GM21786 (cell line): ENCODE results near the gene STYXL1.
"Not testable (repeated sequence)": the region's sequence is repeated elsewhere in the genome, so short reads cannot be mapped to it uniquely, and the experiment has no call there.

Experiments
- ATAC-seq: cut with Tn5 transposase; IDR thresholded peaks from one replicate; pipeline ENCODE4 v1.9.1; 2021; ENCODE audit not compliant: unreplicated experiment

The STYXL1 gene

DNA sequence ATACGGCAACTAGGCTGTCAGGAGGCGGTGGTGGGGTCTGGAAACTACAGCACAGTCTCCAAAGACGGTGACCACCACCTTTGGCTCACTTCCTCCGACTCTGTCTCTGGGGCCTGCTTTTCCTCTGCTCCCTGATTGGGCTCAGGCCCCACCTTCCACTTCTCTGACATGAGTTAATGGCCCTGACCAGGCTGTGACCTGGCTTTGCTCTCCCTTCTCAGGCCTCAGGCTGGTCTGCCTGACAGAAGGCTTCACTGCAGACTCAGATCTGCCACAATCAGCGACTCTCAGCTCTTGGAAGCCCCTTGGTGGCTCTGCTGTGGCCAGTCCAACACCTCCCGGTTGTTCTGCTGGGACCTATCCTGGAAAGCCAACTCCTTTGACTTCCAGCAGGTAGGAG lies 7.7 kb downstream of the STYXL1 start:
- ATAC-seq: no peak

DNA sequence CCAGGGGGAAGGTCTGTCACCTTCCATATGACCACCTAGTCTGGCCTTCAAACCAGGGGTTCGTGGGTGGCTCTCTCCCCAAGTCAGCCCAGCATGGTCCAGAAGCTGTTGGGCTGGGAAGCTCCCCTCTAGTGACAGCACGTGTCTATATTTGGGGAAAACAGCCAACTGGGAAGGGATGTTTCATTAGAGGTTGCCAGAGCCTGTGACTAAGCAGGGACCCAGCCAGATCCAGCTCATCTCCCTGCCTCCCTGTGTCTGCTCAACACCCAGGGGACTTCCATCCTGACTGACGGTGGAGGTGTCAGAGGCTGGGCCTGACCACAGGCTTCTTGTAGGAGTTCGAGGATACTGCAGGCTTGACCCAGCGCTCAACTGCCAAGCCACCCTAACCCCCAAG lies 10.5 kb downstream of the STYXL1 start:
- no peak for ATAC-seq

DNA sequence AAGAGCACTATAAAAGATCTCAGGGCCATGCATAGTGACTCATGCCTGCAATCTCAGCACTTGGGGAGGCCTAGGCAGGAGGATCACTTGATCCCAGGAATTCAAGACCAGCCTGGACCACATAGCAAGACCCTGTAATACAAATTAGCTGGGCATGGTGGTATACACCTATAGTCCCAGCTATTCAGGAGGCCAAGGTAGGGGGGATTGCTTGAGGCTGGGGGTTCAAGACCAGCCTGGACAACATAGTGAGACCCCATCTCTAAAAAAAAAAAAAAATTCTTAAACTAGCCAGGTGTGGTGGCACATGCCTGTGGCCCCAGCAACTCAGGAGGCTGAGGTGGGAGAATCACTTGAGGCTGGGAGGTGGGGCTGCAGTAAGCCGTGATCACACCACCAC lies 15.8 kb downstream of the STYXL1 start:
- no peak for ATAC-seq

DNA sequence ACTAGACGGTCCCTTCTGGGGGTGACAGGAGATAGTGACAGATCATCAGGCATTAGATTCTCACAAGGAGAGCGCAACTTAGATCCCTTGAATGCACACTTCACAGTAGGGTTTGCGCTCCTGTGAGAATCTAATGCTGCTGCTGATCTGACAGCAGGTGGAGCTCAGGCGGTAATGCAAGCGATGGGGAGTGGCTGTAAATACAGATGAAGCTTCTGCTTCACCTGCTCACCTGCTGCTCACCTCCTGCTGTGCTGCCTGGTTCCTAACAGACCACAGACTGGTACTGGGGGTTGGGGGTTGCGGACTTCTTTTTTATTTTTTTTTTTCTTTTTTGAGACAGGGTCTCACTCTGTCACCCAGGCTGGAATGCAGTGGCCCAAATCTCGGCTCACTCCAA lies 18.1 kb downstream of the STYXL1 start:
- ATAC-seq: not testable (repeated sequence)

DNA sequence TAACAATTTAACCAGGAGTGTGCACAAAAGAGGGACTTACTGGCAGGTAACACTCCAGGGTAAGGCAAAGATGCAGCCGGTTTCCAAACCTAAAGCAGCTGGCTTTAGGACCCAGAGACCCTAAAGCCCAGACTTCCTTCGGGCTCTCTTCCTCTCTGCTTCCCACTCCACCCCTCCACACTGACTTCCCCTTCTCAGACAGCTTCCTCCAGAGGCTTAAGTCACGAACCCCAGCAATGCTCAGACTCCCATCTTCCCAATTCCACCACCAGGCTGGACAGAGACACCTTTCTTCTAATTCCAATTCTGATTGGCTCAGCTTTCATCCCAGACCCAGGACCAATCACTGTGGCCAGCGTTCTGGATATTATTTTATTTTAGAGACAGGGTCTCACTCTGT lies 24.8 kb downstream of the STYXL1 start:
- no peak for ATAC-seq

DNA sequence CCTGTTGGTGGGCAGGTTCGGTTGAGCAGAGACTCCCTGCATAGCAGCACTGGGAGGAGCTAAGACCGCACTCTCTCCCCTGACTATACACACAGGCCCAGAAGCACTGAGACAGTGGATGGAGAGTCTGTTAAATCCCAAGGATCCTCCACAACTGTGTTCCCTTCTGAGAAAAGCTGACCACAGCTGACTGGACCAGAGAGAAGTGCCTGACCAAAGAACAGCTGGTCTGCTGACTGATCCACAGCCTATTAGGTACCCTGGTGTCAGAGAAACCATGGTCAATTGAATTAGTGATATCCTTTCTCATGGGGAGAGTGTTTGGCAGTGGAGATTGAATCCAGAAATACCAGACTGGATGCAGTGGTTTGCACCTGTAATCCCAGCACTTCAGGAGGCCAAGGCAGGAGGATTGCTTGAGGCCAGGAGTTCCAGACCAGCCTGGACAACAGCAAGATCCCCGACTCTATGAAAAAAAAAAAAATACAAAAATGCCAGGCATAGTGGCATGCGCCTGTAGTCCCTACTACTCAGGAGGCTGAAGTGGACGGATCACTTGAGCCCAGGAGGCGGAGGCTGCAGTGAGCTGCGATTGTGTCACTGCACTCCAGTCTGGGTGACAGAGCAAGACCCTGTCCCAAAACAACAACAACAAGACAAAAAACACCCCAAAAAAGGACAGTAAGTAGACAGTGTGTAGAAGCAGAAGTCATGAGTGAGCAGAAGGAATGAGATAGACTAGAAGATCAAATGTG lies 25.6 kb downstream of the STYXL1 start:
- ATAC-seq: no peak

DNA sequence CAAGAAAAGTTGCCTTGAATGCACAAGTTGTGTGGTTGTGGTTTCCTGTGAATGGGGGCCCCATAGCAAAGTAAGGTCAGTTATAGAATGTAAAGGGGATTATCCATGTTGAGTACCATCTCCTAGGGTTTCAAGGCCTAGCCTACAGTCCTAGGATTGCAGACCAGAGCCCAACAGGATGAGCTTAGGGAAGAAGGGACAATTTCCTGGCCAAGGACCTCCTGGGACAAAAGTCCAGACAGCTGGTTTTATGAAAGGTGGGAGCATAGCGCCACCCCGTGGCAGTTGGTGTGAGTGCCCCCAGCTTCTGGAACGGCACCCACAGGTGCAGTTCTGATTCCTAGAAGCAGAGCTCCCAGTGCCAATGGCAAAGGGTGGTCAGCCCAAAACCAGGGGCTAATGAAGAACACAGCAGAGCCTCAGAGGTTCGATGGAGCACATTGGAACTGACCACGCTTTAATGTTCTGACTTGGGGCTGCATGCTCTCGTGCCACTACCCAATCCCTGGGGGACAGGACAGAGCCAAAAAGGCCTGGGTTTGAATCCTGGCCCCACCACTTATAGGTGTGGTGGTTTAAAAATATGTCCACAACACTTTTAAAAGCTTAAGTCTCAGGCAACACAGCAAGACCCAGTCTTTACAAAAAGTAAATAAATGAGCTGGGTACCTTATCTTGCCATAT lies 27.6 kb downstream of the STYXL1 start:
- ATAC-seq: no peak

DNA sequence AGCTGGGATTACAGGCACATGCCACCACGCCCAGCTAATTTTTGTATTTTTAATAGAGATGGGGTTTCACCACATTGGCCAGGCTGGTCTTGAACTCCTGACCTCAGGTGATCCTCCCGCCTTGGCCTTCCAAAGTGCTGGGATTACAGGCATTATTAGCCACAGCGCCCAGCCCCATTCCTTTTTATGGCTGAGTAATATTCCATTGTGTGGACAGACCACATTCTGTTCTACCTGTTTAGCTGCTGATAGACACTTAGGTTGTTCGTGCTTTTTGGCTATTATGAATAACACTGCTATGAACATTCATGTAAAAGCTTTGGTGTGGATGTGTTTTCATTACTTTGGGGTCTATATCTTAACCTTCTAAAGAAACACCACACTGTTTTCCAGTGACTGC lies 29.3 kb downstream of the STYXL1 start:
- not testable (repeated sequence) for ATAC-seq

DNA sequence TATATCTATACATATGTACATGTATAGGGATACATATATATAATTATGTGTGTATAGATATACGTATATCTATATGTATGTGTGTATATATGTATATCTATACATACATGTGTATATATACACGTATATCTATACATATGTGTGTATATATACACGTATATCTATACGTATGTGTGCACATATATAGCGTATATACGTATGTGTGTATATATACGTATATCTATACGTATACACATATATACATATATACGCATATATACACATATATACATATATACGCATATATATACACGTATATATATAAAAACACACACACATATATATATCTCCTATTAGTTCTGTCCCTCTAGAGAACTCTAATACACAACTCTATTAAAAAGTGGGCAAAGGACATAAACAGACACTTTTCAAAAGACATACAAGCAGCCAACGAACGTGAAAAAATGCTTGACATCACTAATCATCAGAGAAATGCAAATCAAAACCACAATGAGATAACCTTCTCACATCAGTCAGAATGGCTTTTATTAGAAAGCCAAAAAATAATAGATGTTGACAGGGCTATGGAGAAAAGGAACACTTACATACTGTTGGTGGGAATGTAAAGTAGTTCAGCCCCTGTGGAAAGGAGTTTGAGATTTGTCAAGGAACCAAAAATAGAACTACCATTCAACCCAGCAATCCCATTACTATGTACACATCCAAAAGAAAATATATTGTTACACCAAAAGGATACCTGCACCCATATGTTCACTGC lies 31.4 kb downstream of the STYXL1 start:
- ATAC-seq: no peak

DNA sequence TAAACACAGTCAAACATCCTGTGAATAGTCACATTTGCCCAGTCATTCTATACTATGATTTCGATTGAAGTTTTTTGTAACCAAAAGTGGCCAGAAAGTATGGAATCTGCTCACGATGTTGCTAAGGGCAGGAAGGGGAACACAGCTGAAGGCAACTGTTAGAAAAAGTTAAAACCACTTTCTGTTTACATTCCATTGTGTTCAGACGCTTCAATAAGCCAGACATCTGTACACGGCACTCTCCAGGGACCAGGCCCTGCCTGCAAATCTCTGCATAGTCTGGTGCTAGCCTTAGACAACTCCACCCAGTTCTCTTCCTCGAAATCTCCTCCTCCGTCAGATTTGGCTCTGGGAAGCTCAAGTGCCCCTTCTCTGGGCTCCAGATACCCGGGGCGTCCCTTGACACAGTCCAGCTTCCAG lies 36.3 kb downstream of the STYXL1 start:
- no peak for ATAC-seq

DNA sequence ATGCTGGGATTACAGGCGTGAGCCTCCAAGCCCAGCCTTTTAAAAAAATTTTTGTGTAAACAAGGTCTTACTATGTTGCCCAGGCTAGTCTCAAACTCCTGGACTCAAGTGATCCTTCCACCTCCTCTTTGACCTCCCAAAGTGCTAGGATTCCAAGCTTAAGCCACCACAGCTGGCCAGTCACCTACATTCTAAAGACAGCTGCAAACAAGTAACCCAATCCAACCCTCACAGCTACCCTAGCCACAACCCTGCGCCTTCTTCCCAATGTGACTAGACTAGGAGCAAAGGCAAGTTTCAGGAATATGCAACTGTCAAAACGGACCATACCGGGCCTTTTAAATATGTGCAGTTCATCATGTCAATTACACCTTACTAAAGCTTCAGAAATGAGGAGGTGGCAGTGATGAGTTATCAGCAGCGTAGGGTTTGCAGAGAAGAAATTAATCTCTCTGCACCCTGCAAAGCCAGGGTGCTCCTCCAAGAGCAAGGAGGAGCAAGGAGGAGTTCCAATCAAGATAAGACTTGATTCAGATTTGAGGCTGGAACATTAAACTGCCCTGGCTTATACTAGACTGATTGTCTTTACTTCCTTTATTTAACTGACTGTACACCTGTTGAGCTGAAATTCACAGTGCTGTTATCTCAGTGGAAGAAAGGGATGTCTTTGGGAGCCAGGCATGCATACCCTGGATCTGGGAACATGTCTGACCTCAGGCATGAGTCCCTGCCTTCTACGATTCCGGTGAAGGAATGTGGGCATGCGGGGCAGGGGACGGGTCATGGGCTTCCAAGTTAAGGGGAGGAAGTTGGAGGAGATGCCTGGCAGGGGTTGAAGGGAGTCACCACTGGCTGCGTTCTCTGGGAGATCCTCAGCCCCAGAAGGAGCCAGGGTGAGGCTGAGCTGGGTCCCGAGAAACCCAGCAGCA lies 37.9 kb downstream of the STYXL1 start:
- no peak for ATAC-seq

DNA sequence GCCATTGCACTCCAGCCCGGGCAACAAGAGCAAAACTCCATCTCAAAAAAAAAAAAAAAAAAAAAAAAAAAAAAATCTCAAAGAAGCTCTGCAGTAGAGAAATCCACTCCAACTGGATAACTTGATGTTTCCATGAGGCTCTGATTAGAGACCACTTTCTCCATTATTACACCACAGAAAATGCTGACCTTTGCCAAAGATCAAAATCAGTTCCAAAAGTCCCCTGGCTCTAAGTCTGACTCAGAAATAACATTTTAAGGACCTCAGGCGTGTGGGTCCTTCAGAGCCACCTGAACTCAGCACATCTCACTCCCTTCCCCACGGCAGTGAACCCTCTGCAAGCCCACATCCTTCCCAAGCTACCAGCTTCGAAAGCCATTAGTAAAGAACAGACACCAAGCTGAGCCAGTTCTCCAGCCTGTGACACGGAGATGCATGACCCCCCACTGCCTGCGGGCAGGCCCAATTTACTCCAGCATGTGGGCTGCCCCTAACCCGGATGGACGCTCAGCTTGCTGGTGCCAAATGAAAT lies 39.6 kb downstream of the STYXL1 start:
- ATAC-seq: no peak

DNA sequence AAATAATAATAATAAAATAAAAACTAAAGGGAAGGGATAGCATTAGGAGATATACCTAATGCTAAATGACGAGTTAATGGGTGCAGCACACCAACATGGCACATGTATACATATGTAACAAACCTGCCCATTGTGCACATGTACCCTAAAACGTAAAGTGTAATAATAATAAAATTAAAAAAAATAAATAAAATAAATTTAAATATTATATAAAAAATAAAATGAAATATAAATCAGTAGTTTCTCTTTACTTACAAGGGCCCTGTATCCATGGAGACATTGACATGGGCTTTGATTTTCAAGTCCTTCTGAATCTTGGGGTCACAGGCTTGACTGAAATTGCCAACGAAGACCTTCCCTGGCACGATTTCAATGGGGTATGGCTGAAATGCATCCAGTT lies 42.8 kb downstream of the STYXL1 start:
- ATAC-seq: not testable (repeated sequence)

DNA sequence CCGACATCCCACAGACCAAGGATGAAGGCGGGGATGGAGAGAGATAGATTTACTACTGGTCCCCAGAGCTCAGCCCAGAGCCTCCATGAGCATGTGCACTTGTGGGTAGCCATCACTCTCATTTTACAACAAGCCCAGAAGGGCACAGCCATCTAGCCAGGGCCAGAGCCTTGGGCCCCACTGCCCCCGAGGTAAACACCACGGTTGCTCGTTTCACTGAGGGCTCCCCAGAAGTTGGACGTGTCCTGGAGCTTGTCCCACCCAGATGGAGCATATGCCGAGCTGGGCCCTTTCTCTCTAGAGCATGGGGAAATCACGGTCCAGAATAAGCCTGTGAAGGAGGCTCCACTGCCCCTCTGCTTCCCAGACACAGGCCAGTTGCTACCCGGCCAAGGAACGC lies 44.4 kb downstream of the STYXL1 start:
- no peak for ATAC-seq

DNA sequence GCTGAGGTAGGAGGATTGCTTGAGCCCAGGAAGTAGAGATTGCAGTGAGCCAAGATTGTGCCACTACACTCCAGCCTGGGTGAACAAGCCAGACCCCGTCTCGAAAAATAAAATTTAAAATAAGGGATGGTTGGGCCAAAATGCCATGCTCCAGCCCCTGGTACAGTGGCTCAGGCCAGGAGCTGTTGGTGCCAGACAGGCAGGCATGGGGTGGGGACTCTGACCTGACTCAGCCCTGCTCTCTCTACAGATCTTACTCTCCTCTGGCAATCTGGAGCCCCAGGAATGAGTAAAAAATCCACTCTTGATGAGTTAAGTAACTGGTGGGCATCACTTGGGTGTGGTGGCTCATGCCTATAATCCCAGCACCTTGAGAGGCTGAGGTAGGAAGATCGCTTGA lies 45.0 kb downstream of the STYXL1 start:
- no peak for ATAC-seq

DNA sequence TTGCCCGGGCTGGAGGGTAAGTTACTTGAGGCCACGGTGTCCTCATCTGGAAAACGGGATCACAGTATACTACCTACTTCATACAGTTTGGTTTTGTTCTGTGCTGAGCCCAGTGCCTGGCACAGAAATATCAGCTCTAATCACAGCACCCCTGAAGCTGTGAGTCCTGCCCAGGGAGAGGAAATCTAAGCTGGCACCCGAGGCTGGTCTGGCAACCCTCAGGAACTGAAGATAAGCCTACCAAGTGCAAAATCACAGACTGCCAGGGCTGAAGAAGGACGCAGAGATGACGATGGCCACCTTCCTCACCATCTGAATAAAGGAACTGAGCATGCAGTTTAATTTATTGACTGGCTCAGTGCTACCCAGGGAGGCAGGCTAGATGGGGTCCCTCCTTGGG lies 45.7 kb downstream of the STYXL1 start:
- ATAC-seq: no peak

DNA sequence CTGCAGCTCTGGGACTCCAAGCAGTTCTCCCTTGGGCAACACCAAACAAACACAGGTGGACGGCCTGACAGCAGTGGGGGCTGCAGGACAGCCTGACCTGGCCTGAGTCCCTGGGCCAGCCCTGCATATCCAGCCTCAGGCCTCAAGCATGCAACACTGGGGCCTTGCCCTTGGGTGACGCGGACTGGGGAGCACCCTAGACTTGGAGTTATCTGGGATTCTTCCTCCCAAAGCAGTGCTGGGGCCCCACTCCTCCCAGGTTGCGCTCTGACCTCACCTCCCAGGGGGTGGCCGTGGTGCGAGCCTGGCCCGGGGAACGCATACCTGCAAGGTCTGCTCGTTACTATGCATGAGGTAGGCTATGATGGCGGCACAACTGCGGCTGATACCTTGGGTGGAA lies 47.2 kb downstream of the STYXL1 start:
- ATAC-seq: no peak

DNA sequence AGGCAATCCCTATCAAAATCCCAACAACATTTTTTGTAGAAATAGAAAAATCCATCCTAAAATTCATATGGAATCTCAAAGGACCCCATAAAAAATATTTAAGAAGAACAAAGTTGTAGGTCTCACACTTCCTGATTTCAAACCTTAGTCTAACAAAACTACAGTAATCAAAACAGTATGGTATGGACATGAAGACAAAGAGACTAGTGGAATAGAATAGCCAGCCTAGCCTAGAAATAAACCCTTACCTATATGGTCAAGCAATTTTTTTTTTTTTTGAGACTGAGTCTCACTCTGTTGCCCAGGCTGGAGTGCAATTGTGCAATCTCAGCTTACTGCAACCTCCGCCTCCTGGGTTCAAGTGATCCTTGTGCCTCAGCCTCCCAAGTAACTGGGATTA lies 49.8 kb downstream of the STYXL1 start:
- ATAC-seq: no peak

DNA sequence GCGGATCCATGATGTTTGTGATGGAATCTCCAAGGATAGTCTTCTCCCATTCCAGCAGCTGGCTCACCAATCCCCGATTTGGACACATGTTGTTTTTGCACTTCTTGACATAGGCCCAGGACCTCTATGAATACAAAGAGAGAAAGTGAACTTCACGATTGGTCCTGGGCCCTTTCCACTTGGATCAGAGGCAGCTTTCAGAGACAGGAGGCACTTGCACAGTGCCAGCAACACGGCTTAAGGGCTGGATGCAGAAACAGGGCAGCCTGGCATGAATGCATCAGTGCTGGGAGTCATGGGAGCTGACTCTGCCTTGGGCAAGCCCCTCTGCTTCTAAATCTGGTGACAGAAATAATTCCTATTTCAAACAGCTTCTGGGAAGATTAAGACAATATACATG lies 51.3 kb downstream of the STYXL1 start:
- ATAC-seq: no peak

DNA sequence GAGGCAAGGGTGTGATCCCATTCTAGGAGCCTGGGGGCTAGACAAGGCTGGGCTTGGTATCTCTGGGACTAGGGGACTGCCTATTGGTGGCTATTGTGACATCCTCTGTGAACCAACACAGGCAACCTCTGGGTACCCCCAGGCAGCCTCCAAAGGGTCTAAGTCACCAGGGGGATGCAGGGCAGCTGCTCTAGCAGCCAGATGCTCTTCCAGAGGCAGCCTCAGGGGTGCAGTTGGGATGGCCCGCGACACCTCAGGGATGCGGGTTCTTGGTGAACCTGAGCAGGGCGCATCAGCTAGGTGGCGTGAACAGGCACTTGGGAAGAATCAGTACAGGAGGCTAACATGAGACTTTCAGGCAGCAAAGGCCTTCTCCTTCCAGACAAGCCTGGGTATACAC lies 51.8 kb downstream of the STYXL1 start:
- no peak for ATAC-seq

DNA sequence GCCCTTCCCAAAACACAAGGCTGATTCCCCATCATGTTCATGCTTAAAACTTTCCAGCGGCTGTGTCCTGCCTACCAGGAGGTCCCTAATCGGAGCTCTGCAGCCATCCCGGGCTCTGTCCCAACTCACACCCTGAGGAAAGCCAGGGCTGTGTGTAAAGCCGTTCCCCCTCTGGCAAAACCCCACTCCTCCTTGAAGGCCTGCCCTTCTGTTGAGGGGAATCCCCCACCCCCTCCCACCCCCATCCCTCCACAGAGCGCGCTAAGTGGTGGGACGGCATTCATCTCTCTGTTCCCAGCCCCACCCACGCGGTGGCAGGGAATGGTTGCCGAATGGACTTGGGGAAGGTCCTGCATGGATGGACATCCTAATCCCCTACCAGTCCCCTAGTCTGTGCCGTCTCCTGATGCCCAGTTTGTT lies 52.7 kb downstream of the STYXL1 start:
- no peak for ATAC-seq
